Activated naive CD8-positive, alpha-beta T cell treated with anti-CD3 and anti-CD28 coated beads, Interleukin-2, amount 50 U/mL, for 24 hours (primary cell): ENCODE results near the gene ANO8.
"Not testable (repeated sequence)": the region's sequence is repeated elsewhere in the genome, so short reads cannot be mapped to it uniquely, and the experiment has no call there.

Experiments
- ATAC-seq: fragments of 150-1000 bp; cut with Tn5 transposase; one replicate; pipeline ENCODE4 v1.10.0; 2021
- DNase-seq: peaks from one replicate; pipeline ENCODE4 v3.0.0; 2021
- H3K27ac Mint-ChIP-seq: one replicate; pipeline ENCODE4 v1.8.0; 2021; ENCODE audit warnings: mild to moderate bottlenecking, mixed read lengths
- H3K27me3 Mint-ChIP-seq: one replicate; pipeline ENCODE4 v1.8.0; 2021; ENCODE audit warnings: mixed read lengths
- H3K36me3 Mint-ChIP-seq: one replicate; pipeline ENCODE4 v1.8.0; 2021; ENCODE audit warnings: low read depth, mixed read lengths
- H3K4me1 Mint-ChIP-seq: one replicate; pipeline ENCODE4 v1.8.0; 2021; ENCODE audit warnings: mixed read lengths
- H3K4me3 Mint-ChIP-seq: one replicate; pipeline ENCODE4 v1.8.0; 2021; ENCODE audit warnings: mild to moderate bottlenecking, moderate library complexity, mixed read lengths
- H3K9me3 Mint-ChIP-seq: one replicate; pipeline ENCODE4 v1.8.0; 2021; ENCODE audit warnings: mixed read lengths

Gene ANO8

DNA sequence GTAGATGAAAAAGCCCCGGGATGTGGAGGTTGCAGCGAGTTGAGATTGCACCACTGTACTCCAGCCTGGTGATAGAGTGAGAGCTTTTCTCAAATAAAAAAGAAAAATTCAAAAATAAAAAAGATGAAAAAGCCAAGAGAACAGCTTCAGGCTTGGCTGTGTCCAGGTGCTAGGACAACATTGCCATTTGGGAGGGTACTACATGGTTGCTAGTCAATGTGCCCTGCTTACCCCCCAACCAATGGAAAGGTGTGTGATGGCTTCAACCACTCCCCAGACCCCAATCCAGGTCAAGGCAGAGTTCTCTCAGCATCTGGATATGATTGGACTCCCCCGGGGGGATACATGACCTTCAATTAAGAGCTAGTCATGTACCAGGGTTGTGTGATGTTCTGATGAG is 55.2 kb downstream of the ANO8 start:
- peaks cover 20% of the 10 kb centered on the region for H3K36me3 Mint-ChIP-seq
- no peaks in the 10 kb centered on the region for H3K27me3 Mint-ChIP-seq
- DNase-seq: no peak
- H3K4me1 Mint-ChIP-seq: peaks cover 10% of the 10 kb centered on the region
- no peak overlapping the region for H3K4me3 Mint-ChIP-seq
- no peak for ATAC-seq
- H3K27ac Mint-ChIP-seq: no peak overlapping the region
- H3K9me3 Mint-ChIP-seq: no peaks in the 10 kb centered on the region

DNA sequence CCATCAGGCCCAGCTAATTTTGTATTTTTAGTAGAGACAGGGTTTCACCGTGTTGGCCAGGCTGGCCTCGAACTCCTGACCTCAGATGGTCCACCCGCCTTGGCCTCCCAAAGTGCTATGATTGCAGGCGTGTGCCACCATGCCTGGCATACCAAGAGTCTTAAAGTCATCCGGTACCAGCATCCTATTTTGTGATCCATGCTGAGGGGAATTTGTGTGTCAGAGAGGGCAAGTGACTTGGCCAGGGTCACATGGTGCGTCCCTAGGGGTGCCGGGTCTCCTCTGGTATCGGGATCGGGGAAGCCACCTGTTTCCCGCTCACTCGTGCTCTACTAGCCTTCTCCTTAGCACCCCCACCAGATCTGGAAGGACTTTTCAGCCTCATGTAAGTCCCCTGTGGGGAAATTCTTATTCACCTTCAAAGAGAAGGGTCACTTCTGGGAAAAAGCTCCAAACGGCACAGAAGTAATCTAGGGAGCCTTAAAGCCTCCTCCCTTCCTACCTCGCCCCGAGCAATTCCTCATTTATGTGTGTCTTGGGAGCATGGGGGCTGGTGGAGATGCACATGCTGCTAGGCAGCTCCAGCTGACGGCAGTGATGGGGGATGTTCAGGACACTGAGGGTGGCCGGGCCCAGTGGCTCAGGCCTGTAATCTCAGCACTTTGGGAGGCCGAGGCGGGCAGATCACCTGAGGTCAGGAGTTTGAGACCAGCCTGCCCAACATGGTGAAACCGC is 59.0 kb downstream of the ANO8 start:
- Mint-ChIP-seq H3K36me3 (peaks cover 23% of the 10 kb centered on the region), H3K9me3 (no peaks in the 10 kb centered on the region), H3K27me3 (no peaks in the 10 kb centered on the region), H3K4me1 (no peaks in the 10 kb centered on the region), H3K4me3 (no peak overlapping the region), H3K27ac (no peak overlapping the region)
- ATAC-seq (no peak), DNase-seq (no peak)

- ATAC-seq, DNase-seq, H3K4me3 Mint-ChIP-seq, H3K9me3 Mint-ChIP-seq, H3K27me3 Mint-ChIP-seq, H3K4me1 Mint-ChIP-seq, H3K27ac Mint-ChIP-seq: not testable (repeated sequence)
- peaks cover 27% of the 10 kb centered on the region for H3K36me3 Mint-ChIP-seq
Measured at GRCh38 chr19:17274892-17275291, 59.8 kb downstream of the ANO8 start.
